Measurements from ENCODE around the gene SIRPA. TPM values are rescaled to one million over a fixed set of nuclear protein-coding genes. Genes with fewer than 3 reads are reported as not detected.

SIRPA gene
- total and polyA plus RNA-seq, 2 of the 4 experiments (the other 2 are of a cell fraction), result 9.9 to 40.2 TPM

DNA sequence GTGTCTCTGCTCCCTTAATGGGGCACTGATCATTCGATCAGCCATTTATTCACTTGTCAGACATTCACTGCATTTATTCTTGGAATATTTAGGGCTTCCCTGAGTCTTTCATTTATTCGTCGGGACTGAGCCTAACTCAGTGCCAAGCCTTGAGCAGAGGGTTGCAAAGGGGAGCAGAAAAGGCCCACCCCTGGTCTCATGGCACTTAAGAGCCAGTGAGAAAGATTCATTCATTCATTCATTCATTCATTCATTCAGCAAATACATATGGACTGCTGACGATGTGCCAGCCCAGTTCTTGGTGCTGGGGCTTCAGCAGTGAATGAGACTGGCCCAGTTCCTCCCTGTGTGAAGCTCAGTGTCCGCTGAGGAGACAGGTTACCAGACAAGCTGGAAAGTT lies 36.6 kb downstream of the SIRPA start:
- no peak overlapping the region for H2AK5ac ChIP-seq (ENCODE audit: low read depth, low read length)
- intact Hi-C loops (cut with micrococcal nuclease), result no loop called here
- H3K14ac ChIP-seq (replicated peaks; ENCODE audit: low read depth, low read length), result no peak overlapping the region
- no peak overlapping the region for H2BK15ac ChIP-seq (ENCODE audit: low read depth, low read length)
- ChIA-PET CTCF (interaction anchor here (0.8 kb wide), 1 partner anchor 240 kb away, joined by 4 read pairs; no protein-coding TSS in a partner anchor), POLR2A (ENCODE audit: unreplicated experiment) (no interaction called here)
- H2AFZ ChIP-seq (replicated peaks; ENCODE audit: low read length, poor library complexity), result no peak overlapping the region
- peaks cover 18% of the 10 kb centered on the region for H3K36me3 ChIP-seq (ENCODE audit: control insufficient read depth, insufficient read depth, low read length)
- no peak overlapping the region for H2BK20ac ChIP-seq (ENCODE audit: low read depth, low read length)
- H3K23ac ChIP-seq (ENCODE audit: low read depth, low read length), result no peak overlapping the region
- ATAC-seq (ENCODE audit: low read depth) (no peak), DNase-seq (no peak)
- no peaks in the 10 kb centered on the region for H3K79me1 ChIP-seq (ENCODE audit: low read depth in 1 of 2, low read length in 2 of 2)
- in situ Hi-C loops (cut with MboI; ENCODE audit: low sequenced_read_pairs), result no loop called here
- peaks cover 14% of the 10 kb centered on the region for H3K4me1 ChIP-seq (ENCODE audit: control insufficient read depth, insufficient read depth, low read length)
- no peak overlapping the region for H3K4ac ChIP-seq (ENCODE audit: low read depth, low read length)
- H3K9me3 ChIP-seq (ENCODE audit: control insufficient read depth, insufficient read depth, low read length), result no peaks in the 10 kb centered on the region
- no peak overlapping the region for H3K56ac ChIP-seq (ENCODE audit: extremely low read depth, insufficient read depth, low read length)
- no peak overlapping the region for H3K18ac ChIP-seq (ENCODE audit: low read depth, low read length)
- no peaks in the 10 kb centered on the region for H3K27me3 ChIP-seq (ENCODE audit: control insufficient read depth, insufficient read depth, low read length)
- H2BK5ac ChIP-seq (ENCODE audit: low read depth, low read length, poor library complexity, severe bottlenecking), result no peak overlapping the region
- no peak overlapping the region for H4K91ac ChIP-seq (ENCODE audit: insufficient read depth, low read depth, low read length)
- H3K27ac ChIP-seq (ENCODE audit: insufficient read depth, low read length), result no peak overlapping the region
- no peak overlapping the region for H2BK120ac ChIP-seq (ENCODE audit: low read depth, low read length)
- no peak overlapping the region for H4K5ac ChIP-seq (ENCODE audit: low read depth, low read length)
- TF ChIP-seq CHD1 (IDR thresholded peaks at IDR 0.05; ENCODE audit: low read depth, low read length) (no peak), POLR2A (IDR thresholded peaks at IDR 0.05; ENCODE audit: low read depth, low read length) (no peak), BHLHE40 (IDR thresholded peaks at IDR 0.05; ENCODE audit: low read depth, low read length) (no peak), RAD21 (IDR thresholded peaks at IDR 0.05; ENCODE audit: low read length) (no peak), MAZ (IDR thresholded peaks at IDR 0.05; ENCODE audit: borderline replicate concordance, low read depth, low read length) (no peak), CEBPB (IDR thresholded peaks at IDR 0.05; ENCODE audit: low read depth, low read length) (no peak), NFE2L2 (IDR thresholded peaks at IDR 0.05; ENCODE audit: low read depth, low read length) (no peak), MAFK (IDR thresholded peaks at IDR 0.05; ENCODE audit: low read depth, low read length) (no peak), RCOR1 (IDR thresholded peaks at IDR 0.05; ENCODE audit: insufficient replicate concordance, low read length) (no peak), FOS (IDR thresholded peaks at IDR 0.05; ENCODE audit: low read depth, low read length) (no peak), SMC3 (IDR thresholded peaks at IDR 0.05; ENCODE audit: low read depth, low read length) (no peak), MXI1 (IDR thresholded peaks at IDR 0.05; ENCODE audit: borderline replicate concordance, low read depth, low read length) (no peak), RFX5 (IDR thresholded peaks at IDR 0.05; ENCODE audit: low read depth, low read length) (no peak)
- TF ChIP-seq, protein P1, sequence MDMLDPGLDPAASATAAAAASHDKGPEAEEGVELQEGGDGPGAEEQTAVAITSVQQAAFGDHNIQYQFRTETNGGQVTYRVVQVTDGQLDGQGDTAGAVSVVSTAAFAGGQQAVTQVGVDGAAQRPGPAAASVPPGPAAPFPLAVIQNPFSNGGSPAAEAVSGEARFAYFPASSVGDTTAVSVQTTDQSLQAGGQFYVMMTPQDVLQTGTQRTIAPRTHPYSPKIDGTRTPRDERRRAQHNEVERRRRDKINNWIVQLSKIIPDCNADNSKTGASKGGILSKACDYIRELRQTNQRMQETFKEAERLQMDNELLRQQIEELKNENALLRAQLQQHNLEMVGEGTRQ (IDR thresholded peaks at IDR 0.05; ENCODE audit: low read depth, low read length), result no peak
- TF ChIP-seq, protein P2, sequence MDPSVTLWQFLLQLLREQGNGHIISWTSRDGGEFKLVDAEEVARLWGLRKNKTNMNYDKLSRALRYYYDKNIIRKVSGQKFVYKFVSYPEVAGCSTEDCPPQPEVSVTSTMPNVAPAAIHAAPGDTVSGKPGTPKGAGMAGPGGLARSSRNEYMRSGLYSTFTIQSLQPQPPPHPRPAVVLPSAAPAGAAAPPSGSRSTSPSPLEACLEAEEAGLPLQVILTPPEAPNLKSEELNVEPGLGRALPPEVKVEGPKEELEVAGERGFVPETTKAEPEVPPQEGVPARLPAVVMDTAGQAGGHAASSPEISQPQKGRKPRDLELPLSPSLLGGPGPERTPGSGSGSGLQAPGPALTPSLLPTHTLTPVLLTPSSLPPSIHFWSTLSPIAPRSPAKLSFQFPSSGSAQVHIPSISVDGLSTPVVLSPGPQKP (IDR thresholded peaks at IDR 0.05; ENCODE audit: borderline replicate concordance, low read depth, low read length), result no peak
- TF ChIP-seq, protein P3, sequence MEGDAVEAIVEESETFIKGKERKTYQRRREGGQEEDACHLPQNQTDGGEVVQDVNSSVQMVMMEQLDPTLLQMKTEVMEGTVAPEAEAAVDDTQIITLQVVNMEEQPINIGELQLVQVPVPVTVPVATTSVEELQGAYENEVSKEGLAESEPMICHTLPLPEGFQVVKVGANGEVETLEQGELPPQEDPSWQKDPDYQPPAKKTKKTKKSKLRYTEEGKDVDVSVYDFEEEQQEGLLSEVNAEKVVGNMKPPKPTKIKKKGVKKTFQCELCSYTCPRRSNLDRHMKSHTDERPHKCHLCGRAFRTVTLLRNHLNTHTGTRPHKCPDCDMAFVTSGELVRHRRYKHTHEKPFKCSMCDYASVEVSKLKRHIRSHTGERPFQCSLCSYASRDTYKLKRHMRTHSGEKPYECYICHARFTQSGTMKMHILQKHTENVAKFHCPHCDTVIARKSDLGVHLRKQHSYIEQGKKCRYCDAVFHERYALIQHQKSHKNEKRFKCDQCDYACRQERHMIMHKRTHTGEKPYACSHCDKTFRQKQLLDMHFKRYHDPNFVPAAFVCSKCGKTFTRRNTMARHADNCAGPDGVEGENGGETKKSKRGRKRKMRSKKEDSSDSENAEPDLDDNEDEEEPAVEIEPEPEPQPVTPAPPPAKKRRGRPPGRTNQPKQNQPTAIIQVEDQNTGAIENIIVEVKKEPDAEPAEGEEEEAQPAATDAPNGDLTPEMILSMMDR (conservative IDR thresholded peaks at IDR 0.05; ENCODE audit: low read depth, low read length), result no peak
- H4K20me1 ChIP-seq (ENCODE audit: insufficient read depth, low read length), result peaks cover 7% of the 10 kb centered on the region; the same call in 1 of the 2 replicates
- 100% methylated on average over 2 of the region's 5 CpGs; no CpG with 5 or more reads in 1 of the 2 experiments for WGBS, 2 experiments (ENCODE audit: extremely low coverage in 2 of 2, insufficient read length in 1 of 2)
- no peak overlapping the region for H2AK9ac ChIP-seq (replicated peaks; ENCODE audit: low read depth, low read length, poor library complexity)
- no peak overlapping the region for H3K9ac ChIP-seq (ENCODE audit: low read depth, low read length)
- BruUV-seq (replicated peaks), result no TSS peak
- H3K4me2 ChIP-seq (ENCODE audit: low read depth, low read length), result no peak overlapping the region
- H3K9me1 ChIP-seq (ENCODE audit: insufficient read depth, low read length), result peaks cover 5% of the 10 kb centered on the region
- dilution Hi-C loops (cut with HindIII; ENCODE audit: low sequenced_read_pairs, unreplicated experiment), result no loop called here
- H4K8ac ChIP-seq (ENCODE audit: low read depth in 2 of 2, low read length in 2 of 2), result no peak overlapping the region
- H3K4me3 ChIP-seq (ENCODE audit: insufficient read depth, low read depth, low read length), result no peak overlapping the region
